Sigmoid colon (tissue), 7 donors: ENCODE data around the gene RCAN1. TPM values are rescaled to one million over a fixed set of nuclear protein-coding genes. Genes with fewer than 3 reads are reported as not detected.

ENCODE experiments used
- DNase-seq: peaks from one replicate; pipeline ENCODE4 v3.0.0-alpha.2; 2019
- H3K27ac ChIP-seq, 4 donors: fragments of 200-600 bp; sonication (generic); one replicate each; pipeline ENCODE4 v1.5.1; 2016 to 2019; ENCODE audit warnings: mild to moderate bottlenecking in 1 of 4
- H3K27me3 ChIP-seq, 3 donors: fragments of 200-600 bp; sonication (generic); one replicate each; pipeline ENCODE4 v1.5.1; 2019; ENCODE audit warnings: mild to moderate bottlenecking in 1 of 3
- H3K36me3 ChIP-seq, 4 donors: fragments of 200-600 bp; sonication (generic); one replicate each; pipeline ENCODE4 v1.5.1; 2016 to 2019
- H3K4me1 ChIP-seq, 4 donors: fragments of 200-600 bp; sonication (generic); one replicate each; pipeline ENCODE4 v1.5.1; 2017 to 2019
- H3K4me3 ChIP-seq, 4 donors: fragments of 200-600 bp; sonication (generic); one replicate each; pipeline ENCODE4 v1.5.1; 2017 to 2019; ENCODE audit warnings: mild to moderate bottlenecking in 2 of 4, moderate library complexity in 1 of 4
- H3K9me3 ChIP-seq, 4 donors: fragments of 200-600 bp in 3 of 4; sonication (generic) in 3 of 4; one replicate each; pipeline versions ENCODE4 v1.5.1 to v1.6.1; 2013 to 2019
- EP300 ChIP-seq, 4 donors: sonication (generic); formaldehyde crosslinking; IDR thresholded peaks; one replicate each; pipeline ENCODE4 v1.6.1; 2017; ENCODE audit warnings: antibody characterized with exemption in 4 of 4
- POLR2A ChIP-seq, 2 donors: fragments of 450-650 bp; IDR thresholded peaks; one replicate each; pipeline ENCODE4 v1.6.1; 2016; ENCODE audit warnings: antibody characterized with exemption in 2 of 2, mild to moderate bottlenecking in 2 of 2, moderate library complexity in 2 of 2
- POLR2AphosphoS5 ChIP-seq, 4 donors: sonication (generic); formaldehyde crosslinking; IDR thresholded peaks; one replicate each; pipeline ENCODE4 v1.6.1; 2017; ENCODE audit warnings: antibody characterized with exemption in 4 of 4
- WGBS, 2 donors: extraction: QIAGEN DNeasy Blood & Tissue Kit; methylation state at CpG; one replicate each; pipeline ENCODE4 v1.1.7; 2013; 5-methylcytosine and 5-hydroxymethylcytosine counted together
- intact Hi-C: fragments of 100-400 bp; cut with DNase I; formaldehyde crosslinking; loops from one replicate; pipeline ENCODE4 v1.15.1; 2023
- polyA plus RNA-seq, 3 donors: library from polyadenylated mRNA; stranded (reverse); fragments of 200-250 nt; gene quantifications; one replicate each; pipeline ENCODE4 v1.2.3, GENCODE V29; 2013
- total RNA-seq, 4 donors: library from RNA; depleted of rRNA; stranded (reverse); fragments of >200 nt; gene quantifications; one replicate each; pipeline ENCODE4 v1.1.0, GENCODE V29; 2016
- TF ChIP-seq, protein P1 (sequence below), 4 experiments: fragments of 450-650 bp in 3 of 4; fragments of 200-600 bp in 1 of 4; IDR thresholded peaks; one replicate each; pipeline ENCODE4 v1.5.1; 2016 to 2019; ENCODE audit warnings: antibody characterized with exemption in 4 of 4, mild to moderate bottlenecking in 3 of 4, moderate library complexity in 2 of 4
- donor health status: healthy with polysubstance abuse.
- donor health status: Bipolar disorder and iron deficiency.
- donor health status: healthy.

Gene RCAN1
- total and polyA plus RNA-seq, 7 donors = 21.4 to 148 (median 38.3) TPM

DNA sequence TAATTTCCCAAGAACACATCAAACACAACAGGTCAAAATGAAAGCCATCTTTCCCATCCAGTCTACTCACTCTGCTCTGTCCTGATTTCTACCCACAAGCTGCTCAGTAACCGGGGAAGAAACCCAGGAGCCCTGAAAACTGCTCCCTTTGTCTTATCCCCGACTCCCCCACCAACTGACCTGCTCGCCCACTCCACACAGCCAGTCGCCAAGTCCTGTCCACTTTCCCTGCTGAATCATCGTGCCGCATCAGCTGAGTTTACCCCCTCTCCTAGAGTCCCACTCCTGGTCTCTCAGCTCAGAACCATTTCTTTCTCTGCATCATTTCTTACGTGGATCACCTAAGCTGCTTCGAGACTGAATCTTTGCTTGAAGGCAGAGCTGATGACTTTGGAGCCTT, 11.2 kb upstream of the RCAN1 start:
- no peaks in the 10 kb centered on the region for H3K27me3 ChIP-seq
- no peaks in the 10 kb centered on the region for H3K36me3 ChIP-seq
- no peak for DNase-seq
- no peak overlapping the region for H3K27ac ChIP-seq
- no peaks in the 10 kb centered on the region for H3K4me1 ChIP-seq
- no peaks in the 10 kb centered on the region for H3K9me3 ChIP-seq
- no peak overlapping the region for H3K4me3 ChIP-seq
- TF ChIP-seq POLR2AphosphoS5 (IDR thresholded peaks at IDR 0.05) (no peak), POLR2A (IDR thresholded peaks at IDR 0.05) (no peak)
- intact Hi-C loops = no loop called here
- 91% methylated on average over 8 of the region's 8 CpGs for WGBS, 2 donors

DNA sequence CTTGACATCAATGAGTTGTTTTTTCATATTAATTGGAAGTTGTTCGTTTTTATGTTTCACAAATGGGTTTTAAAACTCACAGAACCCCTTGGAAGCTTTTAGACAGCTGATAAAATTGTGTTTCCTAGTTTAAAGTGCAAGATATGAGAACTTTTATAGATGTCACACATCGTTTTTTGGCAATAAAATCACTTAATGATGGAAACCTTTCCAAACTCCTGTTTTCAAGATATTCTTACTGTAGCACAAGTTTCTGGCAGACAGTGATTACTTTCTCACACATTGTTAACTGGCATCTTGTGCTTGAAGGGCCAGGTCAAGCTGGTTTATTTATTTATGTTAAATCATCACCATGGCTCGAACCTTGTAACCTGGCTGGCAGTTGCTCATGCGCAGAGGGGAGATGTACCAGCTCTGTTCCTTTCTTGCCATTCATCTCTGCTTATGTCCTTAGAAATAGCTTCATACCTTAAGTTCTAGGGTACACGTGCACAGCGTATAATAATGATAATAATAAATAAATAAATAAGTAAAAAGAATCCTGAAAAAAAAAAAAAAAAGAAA, 10.2 kb upstream of the RCAN1 start:
- intact Hi-C loops = no loop called here

DNA sequence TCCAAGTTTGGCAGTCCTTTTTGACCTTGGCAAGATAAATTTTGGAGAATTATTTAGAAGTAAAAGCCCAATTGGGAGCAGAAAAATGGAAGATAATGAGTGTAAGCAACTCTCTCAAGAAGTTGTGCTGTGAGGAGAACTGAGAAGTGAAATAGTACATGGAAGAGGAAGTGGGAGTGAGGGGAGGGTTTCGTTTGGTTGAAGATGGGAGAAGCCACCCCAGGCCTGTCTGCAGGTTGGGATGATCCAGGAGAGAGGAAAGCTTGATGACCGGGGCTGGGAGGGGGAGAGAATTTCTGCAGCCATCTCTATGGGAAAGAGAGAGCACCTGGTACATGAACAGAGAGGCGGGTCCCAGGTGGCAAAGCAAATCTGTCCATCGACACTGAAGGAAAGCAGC, 8.6 kb upstream of the RCAN1 start:
- WGBS, 2 donors = 81% methylated on average over 4 of the region's 4 CpGs
- no peak for TF ChIP-seq POLR2AphosphoS5 (IDR thresholded peaks at IDR 0.05)
- TF ChIP-seq EP300 (IDR thresholded peaks at IDR 0.05) = no peak
- TF ChIP-seq, protein P1, sequence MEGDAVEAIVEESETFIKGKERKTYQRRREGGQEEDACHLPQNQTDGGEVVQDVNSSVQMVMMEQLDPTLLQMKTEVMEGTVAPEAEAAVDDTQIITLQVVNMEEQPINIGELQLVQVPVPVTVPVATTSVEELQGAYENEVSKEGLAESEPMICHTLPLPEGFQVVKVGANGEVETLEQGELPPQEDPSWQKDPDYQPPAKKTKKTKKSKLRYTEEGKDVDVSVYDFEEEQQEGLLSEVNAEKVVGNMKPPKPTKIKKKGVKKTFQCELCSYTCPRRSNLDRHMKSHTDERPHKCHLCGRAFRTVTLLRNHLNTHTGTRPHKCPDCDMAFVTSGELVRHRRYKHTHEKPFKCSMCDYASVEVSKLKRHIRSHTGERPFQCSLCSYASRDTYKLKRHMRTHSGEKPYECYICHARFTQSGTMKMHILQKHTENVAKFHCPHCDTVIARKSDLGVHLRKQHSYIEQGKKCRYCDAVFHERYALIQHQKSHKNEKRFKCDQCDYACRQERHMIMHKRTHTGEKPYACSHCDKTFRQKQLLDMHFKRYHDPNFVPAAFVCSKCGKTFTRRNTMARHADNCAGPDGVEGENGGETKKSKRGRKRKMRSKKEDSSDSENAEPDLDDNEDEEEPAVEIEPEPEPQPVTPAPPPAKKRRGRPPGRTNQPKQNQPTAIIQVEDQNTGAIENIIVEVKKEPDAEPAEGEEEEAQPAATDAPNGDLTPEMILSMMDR (IDR thresholded peaks at IDR 0.05) = no peak
- TF ChIP-seq POLR2A (IDR thresholded peaks at IDR 0.05) = no peak
- intact Hi-C loops = no loop called here
- Histone ChIP-seq H3K9me3 (no peaks in the 10 kb centered on the region), H3K4me3 (no peak overlapping the region), H3K27ac (no peak overlapping the region), H3K36me3 (no peaks in the 10 kb centered on the region), H3K4me1 (no peaks in the 10 kb centered on the region), H3K27me3 (no peaks in the 10 kb centered on the region)
- no peak for DNase-seq

More for the DNA sequence above, 10.2 kb upstream of the RCAN1 start:
- 31 to 69% methylated on average over 6 of the region's 6 CpGs for WGBS, 2 donors
- H3K27me3 ChIP-seq = no peaks in the 10 kb centered on the region
- H3K4me1 ChIP-seq = no peaks in the 10 kb centered on the region
- no peak overlapping the region for H3K4me3 ChIP-seq
- DNase-seq = no peak
- no peak overlapping the region for H3K27ac ChIP-seq
- H3K36me3 ChIP-seq = no peaks in the 10 kb centered on the region
- H3K9me3 ChIP-seq = no peaks in the 10 kb centered on the region
- no peak for TF ChIP-seq POLR2AphosphoS5 (IDR thresholded peaks at IDR 0.05)
- no peak for TF ChIP-seq POLR2A (IDR thresholded peaks at IDR 0.05)
- no peak for TF ChIP-seq EP300 (IDR thresholded peaks at IDR 0.05)
- TF ChIP-seq, protein P1 (IDR thresholded peaks at IDR 0.05) = no peak

DNA sequence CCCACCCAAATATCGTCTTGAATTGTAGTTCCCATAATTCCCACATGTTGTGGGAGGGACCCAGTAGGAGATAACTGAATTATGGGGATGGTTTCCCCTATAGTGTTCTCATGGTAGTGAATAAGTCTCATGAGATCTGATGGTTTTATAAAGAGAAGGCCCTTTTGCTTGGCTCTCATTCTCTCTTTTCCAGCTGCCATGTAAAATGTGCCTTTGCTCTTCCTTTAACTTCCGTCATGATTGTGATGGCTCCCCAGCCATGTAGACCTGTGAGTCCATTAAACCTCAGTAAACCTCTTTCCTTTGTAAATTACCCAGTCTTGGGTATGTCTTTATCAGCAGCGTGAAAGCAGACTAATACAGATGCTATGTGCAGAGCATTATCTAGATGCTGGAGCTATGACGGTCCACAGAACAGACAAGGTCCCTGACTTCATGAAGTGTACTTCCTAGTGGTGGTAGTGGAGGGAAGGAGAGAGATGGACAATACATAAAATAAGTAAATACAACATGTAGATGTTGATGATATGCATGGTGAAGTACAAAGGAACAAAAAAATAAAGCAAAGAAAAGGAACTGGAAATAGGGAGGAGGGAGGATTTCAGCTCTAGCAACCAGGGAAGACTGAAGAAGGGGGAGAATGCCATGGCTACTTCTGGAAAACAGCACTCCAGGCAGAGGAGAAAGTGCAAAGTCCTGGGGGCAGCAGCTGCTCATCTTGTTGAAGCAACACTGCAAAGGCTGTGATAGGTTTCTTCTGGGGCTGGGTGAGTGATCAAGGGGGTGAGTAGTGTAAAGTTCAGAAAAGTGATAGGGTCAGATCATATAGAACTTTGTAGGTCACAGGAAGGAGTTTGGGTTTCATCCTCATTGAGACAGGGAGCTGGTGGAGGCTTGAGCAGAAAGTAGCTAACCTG, 6.8 kb upstream of the RCAN1 start:
- WGBS, 2 donors = 84 to 90% methylated on average over 4 of the region's 4 CpGs
- no peaks in the 10 kb centered on the region for H3K36me3 ChIP-seq
- no peaks in the 10 kb centered on the region for H3K9me3 ChIP-seq
- no peak for TF ChIP-seq EP300 (IDR thresholded peaks at IDR 0.05)
- no peak for TF ChIP-seq POLR2A (IDR thresholded peaks at IDR 0.05)
- no peak for TF ChIP-seq POLR2AphosphoS5 (IDR thresholded peaks at IDR 0.05)
- TF ChIP-seq, protein P1 (IDR thresholded peaks at IDR 0.05) = no peak
- H3K4me3 ChIP-seq = no peak overlapping the region
- no peak for DNase-seq
- intact Hi-C loops = no loop called here
- no peak overlapping the region for H3K27ac ChIP-seq
- H3K4me1 ChIP-seq = no peaks in the 10 kb centered on the region
- no peaks in the 10 kb centered on the region for H3K27me3 ChIP-seq

DNA sequence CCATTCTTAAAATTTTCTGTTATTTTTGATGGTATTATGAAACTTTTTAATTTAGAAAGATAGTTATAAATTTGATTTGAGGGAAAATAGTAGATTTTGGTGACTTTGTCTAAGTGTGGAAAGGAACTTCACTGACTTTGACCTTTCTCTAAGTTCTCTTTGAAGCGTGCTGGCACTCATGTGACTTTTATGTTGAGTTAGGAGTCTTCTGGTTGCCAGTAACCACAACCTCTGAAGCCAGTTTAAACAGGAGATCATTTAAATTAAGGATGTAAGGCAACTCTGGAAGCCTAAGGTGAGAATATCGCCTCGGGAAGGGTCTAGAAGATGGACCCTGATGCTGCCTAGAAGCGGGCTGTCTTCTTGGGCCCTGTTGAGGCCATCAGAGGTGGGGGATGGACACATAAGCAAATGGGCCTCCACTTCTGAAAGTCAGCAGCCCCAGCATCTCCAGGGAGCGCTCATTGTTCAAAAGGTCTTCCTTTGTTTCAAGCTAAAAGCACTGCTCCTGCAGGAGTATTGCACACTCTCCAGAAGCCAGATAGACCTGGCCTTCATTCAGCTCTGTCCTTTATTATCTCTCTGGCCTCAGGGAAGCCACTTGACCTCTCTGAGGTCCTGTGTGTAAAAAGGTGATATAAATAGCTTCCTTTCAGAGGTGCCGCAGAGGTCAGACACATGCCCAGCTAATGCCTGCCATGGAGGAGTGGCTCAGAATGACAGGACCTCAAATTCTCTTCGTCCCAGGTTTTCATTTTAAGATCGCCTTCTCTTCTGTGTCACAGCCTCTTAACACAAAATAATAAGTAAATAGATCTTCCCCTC, 5.1 kb upstream of the RCAN1 start:
- intact Hi-C loops = no loop called here
- Histone ChIP-seq H3K4me1 (peaks cover 0 to 6% (median 0%) of the 10 kb centered on the region in 4 donors), H3K4me3 (no peak overlapping the region), H3K27ac (no peak overlapping the region), H3K36me3 (no peaks in the 10 kb centered on the region), H3K27me3 (no peaks in the 10 kb centered on the region), H3K9me3 (no peaks in the 10 kb centered on the region)
- TF ChIP-seq EP300 (IDR thresholded peaks at IDR 0.05) (no peak), POLR2AphosphoS5 (IDR thresholded peaks at IDR 0.05) (no peak), POLR2A (IDR thresholded peaks at IDR 0.05) (no peak)
- TF ChIP-seq, protein P1 (IDR thresholded peaks at IDR 0.05) = no peak
- no peak for DNase-seq
- WGBS, 2 donors = 85 to 91% methylated on average over 8 of the region's 8 CpGs
